Mammary epithelial cell (primary cell): Measurements from ENCODE around the gene PLEKHA3.

Experiments used
- EZH2 ChIP-seq: IDR thresholded peaks from 2 replicates; pipeline ENCODE4 v1.6.1; 2012; ENCODE audit warnings: low read length, inconsistent platforms, borderline replicate concordance
- TF ChIP-seq, protein P1 (sequence below), 2 donors: IDR thresholded peaks in 1 of 2; conservative IDR thresholded peaks in 1 of 2; 2 replicates each; pipeline ENCODE4 v1.5.1; 2011 to 2012; ENCODE audit warnings: inconsistent platforms in 2 of 2, low read length in 2 of 2, mild to moderate bottlenecking in 2 of 2, control low read depth in 1 of 2, low read depth in 1 of 2; ENCODE audit not compliant: insufficient read depth in 1 of 2; ENCODE audit errors: extremely low read depth in 1 of 2

DNA sequence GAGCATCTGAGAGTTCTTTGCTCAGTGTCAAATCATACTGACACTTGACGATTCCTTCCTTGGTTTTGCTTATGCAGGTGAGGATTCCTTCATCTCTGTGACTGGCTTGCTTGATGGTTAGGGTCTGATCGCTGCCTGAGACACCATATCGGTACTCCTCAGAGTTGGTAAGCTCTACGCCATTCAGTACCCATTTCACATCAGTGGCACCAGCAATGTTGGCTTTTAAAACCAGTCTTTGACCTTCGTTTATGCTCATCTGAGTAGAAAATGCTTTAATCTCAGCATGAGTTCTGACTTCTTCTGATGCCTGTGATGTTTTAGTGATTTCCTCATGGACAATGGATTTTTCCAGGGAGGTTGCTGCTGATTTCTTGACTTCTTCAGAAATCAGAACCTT, 48.4 kb downstream of the PLEKHA3 start:
- TF ChIP-seq, protein P1, sequence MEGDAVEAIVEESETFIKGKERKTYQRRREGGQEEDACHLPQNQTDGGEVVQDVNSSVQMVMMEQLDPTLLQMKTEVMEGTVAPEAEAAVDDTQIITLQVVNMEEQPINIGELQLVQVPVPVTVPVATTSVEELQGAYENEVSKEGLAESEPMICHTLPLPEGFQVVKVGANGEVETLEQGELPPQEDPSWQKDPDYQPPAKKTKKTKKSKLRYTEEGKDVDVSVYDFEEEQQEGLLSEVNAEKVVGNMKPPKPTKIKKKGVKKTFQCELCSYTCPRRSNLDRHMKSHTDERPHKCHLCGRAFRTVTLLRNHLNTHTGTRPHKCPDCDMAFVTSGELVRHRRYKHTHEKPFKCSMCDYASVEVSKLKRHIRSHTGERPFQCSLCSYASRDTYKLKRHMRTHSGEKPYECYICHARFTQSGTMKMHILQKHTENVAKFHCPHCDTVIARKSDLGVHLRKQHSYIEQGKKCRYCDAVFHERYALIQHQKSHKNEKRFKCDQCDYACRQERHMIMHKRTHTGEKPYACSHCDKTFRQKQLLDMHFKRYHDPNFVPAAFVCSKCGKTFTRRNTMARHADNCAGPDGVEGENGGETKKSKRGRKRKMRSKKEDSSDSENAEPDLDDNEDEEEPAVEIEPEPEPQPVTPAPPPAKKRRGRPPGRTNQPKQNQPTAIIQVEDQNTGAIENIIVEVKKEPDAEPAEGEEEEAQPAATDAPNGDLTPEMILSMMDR (conservative IDR thresholded peaks at IDR 0.05 in 1 of 2, IDR thresholded peaks at IDR 0.05 in 1 of 2; ENCODE audit: extremely low read depth in 1 of 2, insufficient read depth in 1 of 2, low read depth in 1 of 2, low read length in 2 of 2): no peak
- TF ChIP-seq EZH2: no peak
